Measurements from ENCODE around the gene PRDM10. TPM values are rescaled to one million over a fixed set of nuclear protein-coding genes. Genes with fewer than 3 reads are reported as not detected.

The PRDM10 gene
- total and polyA plus RNA-seq, 10 of the 15 experiments (the other 5 are each of a cell fraction or from before 2014, with no cell fraction given): 0.93 to 6.2 (median 4.1) TPM

- H3K4me1 ChIP-seq (ENCODE audit: control insufficient read depth, insufficient read depth, low read length): no peaks in the 10 kb centered on the region
- H3K9ac ChIP-seq (ENCODE audit: control insufficient read depth, insufficient read depth, low read length): no peak overlapping the region
- ChIA-PET CTCF (interaction anchor here (0.6 to 1.2 kb wide), 2 partner anchors 15 to 19 kb away, joined by 4 to 5 read pairs; no protein-coding TSS in a partner anchor), POLR2A (no interaction called here), SMC1A (ENCODE audit: uncharacterized antibody, unreplicated experiment) (no interaction called here), RAD21 (ENCODE audit: unreplicated experiment) (no interaction called here)
- DNase-seq (ENCODE audit: low read depth, low spot score) (no peak), FAIRE-seq (no peak), ATAC-seq (peak; percentile 33)
- 14% methylated on average over 3 of the region's 3 CpGs for WGBS (ENCODE audit: insufficient coverage, insufficient replicate concordance, low lambda C conversion rate, missing lambda C conversion rate)
- in situ Hi-C loops (cut with MboI) (no loop called here), intact Hi-C loops (cut with micrococcal nuclease; ENCODE audit: unreplicated experiment) (no loop called here)
- H3K27me3 ChIP-seq (replicated peaks in 1 of 2; ENCODE audit: control insufficient read depth in 2 of 2, insufficient read depth in 2 of 2, low read length in 1 of 2): peaks cover 0 to 1% of the 10 kb centered on the region in 2 experiments; a peak in 1 of 4 replicates
- no peak overlapping the region for H3K27ac ChIP-seq (ENCODE audit: control insufficient read depth, insufficient read depth)
- BruUV-seq (replicated peaks): no TSS peak
- no peaks in the 10 kb centered on the region for H3K9me3 ChIP-seq (replicated peaks; ENCODE audit: control insufficient read depth, insufficient read depth, low read length)
- no peak overlapping the region for H2AFZ ChIP-seq (ENCODE audit: control insufficient read depth, low read depth, low read length)
- H3K4me2 ChIP-seq (ENCODE audit: control insufficient read depth, insufficient read depth): no peak overlapping the region
- TF ChIP-seq IRF3 (IDR thresholded peaks at IDR 0.05) (no peak), GATAD2B (conservative IDR thresholded peaks at IDR 0.05; ENCODE audit: low read depth) (no peak), TARDBP (IDR thresholded peaks at IDR 0.05; ENCODE audit: borderline replicate concordance) (no peak), E2F4 (IDR thresholded peaks at IDR 0.05; ENCODE audit: low read depth, low read length) (no peak), RUNX3 (IDR thresholded peaks at IDR 0.05; ENCODE audit: low read length) (no peak), YY1 (IDR thresholded peaks at IDR 0.05; ENCODE audit: low read depth, low read length) (no peak)
- H4K20me1 ChIP-seq (ENCODE audit: control insufficient read depth, insufficient read depth): no peaks in the 10 kb centered on the region
- H3K79me2 ChIP-seq (ENCODE audit: control insufficient read depth, insufficient read depth, low read length): no peaks in the 10 kb centered on the region
- no peak overlapping the region for H3K4me3 ChIP-seq
- H3K36me3 ChIP-seq (ENCODE audit: control insufficient read depth in 2 of 2, insufficient read depth in 2 of 2, low read length in 1 of 2): no peaks in the 10 kb centered on the region
These were observed 26.5 kb upstream of the PRDM10 start for GRCh38 chr11:130029137-130029536.

Data from GM12878 (cell line).